Measurements from ENCODE around the gene TBC1D25.

TBC1D25 gene

GRCh38 chrX:48558271-48558670, 18.8 kb downstream of the TBC1D25 start:
- no peak for DNase-seq (ENCODE audit: low read depth)

GRCh38 chrX:48559636-48560035, 20.1 kb downstream of the TBC1D25 start:
- no peak for TF ChIP-seq CTCF (IDR thresholded peaks at IDR 0.05; ENCODE audit: low read depth, low read length, missing control alignments)
- no peak overlapping the region for H3K4me3 ChIP-seq (ENCODE audit: low read depth, low read length)
- DNase-seq (ENCODE audit: low read depth): no peak

More at GRCh38 chrX:48558271-48558670, 18.8 kb downstream of the TBC1D25 start:
- TF ChIP-seq CTCF (IDR thresholded peaks at IDR 0.05; ENCODE audit: low read depth, low read length, missing control alignments): no peak
- no peak overlapping the region for H3K4me3 ChIP-seq (ENCODE audit: low read depth, low read length)

GRCh38 chrX:48560056-48560455, 20.5 kb downstream of the TBC1D25 start:
- no peak for TF ChIP-seq CTCF (IDR thresholded peaks at IDR 0.05; ENCODE audit: low read depth, low read length, missing control alignments)
- DNase-seq (ENCODE audit: low read depth): no peak
- H3K4me3 ChIP-seq (ENCODE audit: low read depth, low read length): no peak overlapping the region

GRCh38 chrX:48560681-48561080, 21.2 kb downstream of the TBC1D25 start:
- DNase-seq (ENCODE audit: low read depth): no peak
- no peak for TF ChIP-seq CTCF (IDR thresholded peaks at IDR 0.05; ENCODE audit: low read depth, low read length, missing control alignments)
- no peak overlapping the region for H3K4me3 ChIP-seq (ENCODE audit: low read depth, low read length)

- no peak for TF ChIP-seq CTCF (IDR thresholded peaks at IDR 0.05; ENCODE audit: low read depth, low read length, missing control alignments)
- H3K4me3 ChIP-seq (ENCODE audit: low read depth, low read length): no peak overlapping the region
- peak; percentile 55 for DNase-seq (ENCODE audit: low read depth)
Observed at GRCh38 chrX:48569958-48570357, 30.4 kb downstream of the TBC1D25 start.

- no peak for TF ChIP-seq CTCF (IDR thresholded peaks at IDR 0.05; ENCODE audit: low read depth, low read length, missing control alignments)
- H3K4me3 ChIP-seq (ENCODE audit: low read depth, low read length): peak overlapping the region; percentile 90
- no peak for DNase-seq (ENCODE audit: low read depth)
Observed at GRCh38 chrX:48573690-48574269, 34.3 kb downstream of the TBC1D25 start.
